Stomach (tissue), 9 donors: ENCODE data around the gene CRHBP. TPM values are rescaled to one million over a fixed set of nuclear protein-coding genes. Genes with fewer than 3 reads are reported as not detected.

Source experiments
- DNase-seq, 2 donors: peaks; one replicate each; pipeline versions ENCODE4 v3.0.0 to v3.0.0-alpha.2; 2013 to 2019
- H3K27ac ChIP-seq, 5 donors: fragments of 200-600 bp in 4 of 5; sonication (generic) in 4 of 5; one replicate each; pipeline ENCODE4 v1.5.1; 2013 to 2019; ENCODE audit warnings: mild to moderate bottlenecking in 1 of 5, moderate library complexity in 1 of 5
- H3K27me3 ChIP-seq, 3 donors: fragments of 200-600 bp; sonication (generic); one replicate each; pipeline ENCODE4 v1.5.1; 2017 to 2019; ENCODE audit warnings: mixed run types in 1 of 3
- H3K36me3 ChIP-seq, 4 donors: fragments of 200-600 bp; sonication (generic); 1 replicate in 3 of 4; 2 replicates in 1 of 4; pipeline ENCODE4 v1.5.1; 2016 to 2019
- H3K4me1 ChIP-seq, 4 donors: fragments of 200-600 bp; sonication (generic); one replicate each; pipeline ENCODE4 v1.5.1; 2016 to 2019
- H3K4me3 ChIP-seq, 4 donors: fragments of 200-600 bp; sonication (generic) in 3 of 4; one replicate each; pipeline ENCODE4 v1.5.1; 2016 to 2019; ENCODE audit warnings: mild to moderate bottlenecking in 1 of 4
- H3K9me3 ChIP-seq, 4 donors: fragments of 200-600 bp; sonication (generic); one replicate each; pipeline ENCODE4 v1.5.1; 2016 to 2019
- CTCF ChIP-seq, 7 experiments: fragments of 450-650 bp in 4 of 7; fragments of 200-600 bp in 3 of 7; sonication (generic) in 3 of 7; IDR thresholded peaks; one replicate each; pipeline ENCODE4 v1.5.1; 2016 to 2019; ENCODE audit warnings: antibody characterized with exemption in 7 of 7, control low read depth in 2 of 7, mild to moderate bottlenecking in 1 of 7
- EP300 ChIP-seq: sonication (generic); formaldehyde crosslinking; IDR thresholded peaks from one replicate; pipeline ENCODE4 v1.6.1; 2017; ENCODE audit warnings: antibody characterized with exemption
- POLR2A ChIP-seq, 4 donors: fragments of 450-650 bp; IDR thresholded peaks; one replicate each; pipeline ENCODE4 v1.6.1; 2016; ENCODE audit warnings: antibody characterized with exemption in 4 of 4, control low read depth in 2 of 4, mild to moderate bottlenecking in 1 of 4, moderate library complexity in 1 of 4
- POLR2AphosphoS5 ChIP-seq, 3 donors: sonication (generic); formaldehyde crosslinking; IDR thresholded peaks; one replicate each; pipeline ENCODE4 v1.6.1; 2016; ENCODE audit warnings: antibody characterized with exemption in 3 of 3
- WGBS, 5 donors: extraction: QIAGEN DNeasy Blood & Tissue Kit in 3 of 5; methylation state at CpG; one replicate each; pipeline versions ENCODE4 v1.1.5 to v1.1.7; 2013 to 2018; 5-methylcytosine and 5-hydroxymethylcytosine counted together
- intact Hi-C: fragments of 100-400 bp; cut with DNase I; formaldehyde crosslinking; loops from one replicate; pipeline ENCODE4 v1.15.1; 2023; ENCODE audit warnings: low total_unique reads
- polyA plus RNA-seq, 3 donors: library from polyadenylated mRNA; stranded (reverse); fragments of 200-250 nt; gene quantifications; one replicate each; pipeline ENCODE4 v1.2.3, GENCODE V29; 2013
- total RNA-seq, 5 donors: library from RNA; depleted of rRNA; stranded (reverse); fragments of >200 nt; gene quantifications; one replicate each; pipeline versions ENCODE4 v1.1.0 to v1.2.3, GENCODE V29; 2014 to 2016
- donor health status: healthy with polysubstance abuse.
- donor health status: Bipolar disorder and iron deficiency.
- donor health status: healthy.

Gene CRHBP
- total and polyA plus RNA-seq, 8 donors: 0.10 to 0.31 (median 0.12) TPM; not detected in 5

- Histone ChIP-seq H3K36me3 (no peaks in the 10 kb centered on the region), H3K27me3 (no peaks in the 10 kb centered on the region), H3K9me3 (no peaks in the 10 kb centered on the region), H3K4me1 (no peaks in the 10 kb centered on the region), H3K4me3 (no peak overlapping the region), H3K27ac (no peak overlapping the region)
- DNase-seq: no peak
- intact Hi-C loops: loop anchor here (10.0 kb wide), 1 partner anchor 135 kb away; no protein-coding TSS in a partner anchor
- TF ChIP-seq EP300 (no peak), CTCF (IDR thresholded peaks at IDR 0.05) (no peak), POLR2AphosphoS5 (IDR thresholded peaks at IDR 0.05) (no peak), POLR2A (IDR thresholded peaks at IDR 0.05) (no peak)
- 89 to 94% (median 90%) methylated on average over 5 of the region's 5 CpGs for WGBS, 5 donors
Observed at GRCh38 chr5:77010243-77010642, 57.4 kb downstream of the CRHBP start.

- 71 to 88% (median 80%) methylated on average over 5 of the region's 5 CpGs for WGBS, 5 donors
- Histone ChIP-seq H3K4me3 (no peak overlapping the region), H3K27ac (no peak overlapping the region), H3K27me3 (no peaks in the 10 kb centered on the region), H3K4me1 (no peaks in the 10 kb centered on the region), H3K9me3 (no peaks in the 10 kb centered on the region), H3K36me3 (no peaks in the 10 kb centered on the region)
- TF ChIP-seq EP300 (no peak), POLR2AphosphoS5 (IDR thresholded peaks at IDR 0.05) (no peak), CTCF (IDR thresholded peaks at IDR 0.05) (no peak), POLR2A (IDR thresholded peaks at IDR 0.05) (no peak)
- no peak for DNase-seq
- intact Hi-C loops: loop anchor here (10.0 kb wide), 1 partner anchor 137 kb away; no protein-coding TSS in a partner anchor
Observed at GRCh38 chr5:77011498-77011897, 58.7 kb downstream of the CRHBP start.

- H3K4me1 ChIP-seq: no peaks in the 10 kb centered on the region
- intact Hi-C loops: loop anchor here (10.0 kb wide), 1 partner anchor 138 kb away; no protein-coding TSS in a partner anchor
- WGBS, 5 donors: 73 to 95% (median 86%) methylated on average over 2 of the region's 2 CpGs
- H3K4me3 ChIP-seq: no peak overlapping the region
- DNase-seq: no peak
- no peak overlapping the region for H3K27ac ChIP-seq
- H3K36me3 ChIP-seq: no peaks in the 10 kb centered on the region
- H3K9me3 ChIP-seq: no peaks in the 10 kb centered on the region
- TF ChIP-seq POLR2AphosphoS5 (IDR thresholded peaks at IDR 0.05) (no peak), EP300 (no peak), CTCF (IDR thresholded peaks at IDR 0.05) (no peak), POLR2A (IDR thresholded peaks at IDR 0.05) (no peak)
- no peaks in the 10 kb centered on the region for H3K27me3 ChIP-seq
Observed at GRCh38 chr5:77012601-77013000, 59.8 kb downstream of the CRHBP start.

GRCh38 chr5:77015938-77016569 lies 63.2 kb downstream of the CRHBP start:
- H3K4me3 ChIP-seq: no peak overlapping the region
- peaks cover 0 to 7% (median 0%) of the 10 kb centered on the region in 3 donors for H3K27me3 ChIP-seq
- TF ChIP-seq EP300 (no peak), CTCF (IDR thresholded peaks at IDR 0.05) (peak in 1 of 7 experiments; percentile 8)
- intact Hi-C loops: loop anchor here (10.0 kb wide), 1 partner anchor 141 kb away; no protein-coding TSS in a partner anchor
- 27 to 36% (median 29%) methylated on average over 3 of the region's 3 CpGs for WGBS, 5 donors
- no peaks in the 10 kb centered on the region for H3K36me3 ChIP-seq
- DNase-seq: peak in 1 of 2 donors; percentile 74
- H3K9me3 ChIP-seq: no peaks in the 10 kb centered on the region
- no peaks in the 10 kb centered on the region for H3K4me1 ChIP-seq
- no peak overlapping the region for H3K27ac ChIP-seq
